HG03571 (cell line): ENCODE measurements around the gene TSSC4.

Source experiments
- ATAC-seq: cut with Tn5 transposase; IDR thresholded peaks from one replicate; pipeline ENCODE4 v1.9.1; 2021; ENCODE audit not compliant: unreplicated experiment

The TSSC4 gene

DNA sequence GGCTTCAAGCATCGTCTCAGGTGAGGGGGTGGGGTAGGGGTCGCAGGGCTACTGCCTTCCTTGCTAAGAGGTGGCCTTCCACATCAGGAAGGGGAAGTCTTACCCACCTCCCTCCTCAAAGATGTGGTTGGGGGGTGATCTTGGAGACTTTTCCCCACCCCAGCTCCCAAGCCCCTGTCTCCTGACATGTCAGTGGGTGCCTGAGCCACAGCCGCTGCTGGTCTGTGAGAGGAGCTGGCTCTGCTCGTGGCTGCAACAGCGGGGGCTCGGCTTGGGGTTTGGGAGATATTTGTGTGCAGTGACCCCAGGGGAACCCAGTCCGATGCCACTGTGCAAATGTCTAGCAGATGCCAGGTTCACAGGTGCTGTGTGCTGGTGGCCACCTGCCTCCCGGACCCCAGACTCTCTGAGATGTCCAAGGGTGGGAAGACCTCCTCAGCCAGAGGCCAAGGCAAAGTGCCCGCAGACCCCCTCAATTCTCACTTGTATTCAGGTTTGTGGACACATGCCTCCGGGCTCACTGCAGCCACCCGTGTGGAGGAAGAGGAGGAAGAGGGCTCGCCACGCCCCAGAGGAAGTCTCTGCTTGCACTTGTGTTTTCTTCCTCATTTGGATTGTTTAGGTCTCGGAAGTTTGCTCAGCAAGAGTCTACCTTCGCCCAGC lies 46.2 kb downstream of the TSSC4 start:
- ATAC-seq, result no peak

DNA sequence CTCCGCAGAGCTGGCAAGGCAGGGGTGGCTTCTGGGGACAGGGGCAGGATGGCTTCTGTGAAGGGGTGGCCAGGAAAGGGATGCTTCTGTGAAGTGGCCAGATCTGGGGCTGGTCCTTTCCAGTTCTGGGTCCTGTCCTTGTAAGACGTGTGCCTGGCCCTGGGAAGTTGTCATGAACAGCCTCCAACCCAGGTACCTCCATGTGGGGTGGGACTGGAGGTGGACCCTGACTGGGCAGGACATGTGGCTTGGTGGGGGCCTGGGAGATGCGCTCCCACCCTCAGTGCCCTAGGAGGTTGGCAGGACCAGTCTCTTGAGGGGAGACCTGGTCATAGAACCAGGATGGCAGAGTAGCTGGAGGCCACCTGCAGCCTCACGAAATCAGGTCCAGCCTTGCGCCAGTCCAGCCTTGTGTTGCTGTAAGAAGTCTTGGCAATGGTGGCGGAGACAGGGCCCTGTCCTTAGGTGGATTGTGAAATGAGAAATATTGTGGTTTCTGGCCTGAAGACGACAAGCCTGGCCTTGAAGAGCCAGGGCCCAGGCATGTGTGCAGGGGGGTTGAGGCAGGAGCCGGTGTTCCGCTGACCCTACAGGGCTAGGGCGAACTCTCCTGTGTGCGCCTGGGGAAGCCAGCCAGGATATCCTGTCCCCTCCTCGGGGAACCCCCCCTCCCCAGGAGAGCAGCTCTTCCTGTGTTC lies 46.9 kb downstream of the TSSC4 start:
- ATAC-seq, result no peak

DNA sequence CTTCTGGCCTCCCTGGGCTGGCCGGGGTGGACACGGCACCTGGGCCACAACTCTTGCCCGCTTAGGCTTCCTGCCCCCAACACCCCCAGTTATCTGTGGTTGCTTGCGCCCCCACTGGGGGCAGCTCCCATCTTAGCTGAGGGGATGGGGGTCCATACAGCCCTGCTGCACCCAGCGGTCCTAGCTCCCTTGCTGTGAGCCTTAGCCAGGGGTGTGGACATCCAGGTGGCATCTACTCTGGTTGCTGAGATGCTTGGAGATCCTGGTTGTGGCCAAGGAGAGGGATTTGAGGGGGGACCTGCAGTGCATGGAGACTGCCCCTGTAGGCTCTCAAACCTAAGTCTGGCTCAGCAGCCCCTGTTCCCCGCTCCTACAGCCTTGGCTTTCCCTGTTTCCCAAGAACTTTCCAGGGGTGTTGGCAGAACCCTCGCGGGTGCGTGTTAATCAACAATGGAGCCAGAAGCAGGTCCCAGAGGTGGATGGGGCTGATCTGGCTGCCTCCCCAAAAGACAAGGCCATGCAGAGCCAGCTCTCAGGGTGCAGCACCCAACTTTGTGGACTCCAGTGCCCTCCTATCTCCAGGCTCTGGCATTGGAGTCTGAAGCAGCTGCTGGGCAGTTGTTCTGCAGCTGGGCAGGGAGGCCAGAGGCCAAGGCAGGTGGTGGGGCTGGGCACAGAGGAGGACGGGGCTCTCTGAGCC lies 47.6 kb downstream of the TSSC4 start:
- ATAC-seq, result no peak

DNA sequence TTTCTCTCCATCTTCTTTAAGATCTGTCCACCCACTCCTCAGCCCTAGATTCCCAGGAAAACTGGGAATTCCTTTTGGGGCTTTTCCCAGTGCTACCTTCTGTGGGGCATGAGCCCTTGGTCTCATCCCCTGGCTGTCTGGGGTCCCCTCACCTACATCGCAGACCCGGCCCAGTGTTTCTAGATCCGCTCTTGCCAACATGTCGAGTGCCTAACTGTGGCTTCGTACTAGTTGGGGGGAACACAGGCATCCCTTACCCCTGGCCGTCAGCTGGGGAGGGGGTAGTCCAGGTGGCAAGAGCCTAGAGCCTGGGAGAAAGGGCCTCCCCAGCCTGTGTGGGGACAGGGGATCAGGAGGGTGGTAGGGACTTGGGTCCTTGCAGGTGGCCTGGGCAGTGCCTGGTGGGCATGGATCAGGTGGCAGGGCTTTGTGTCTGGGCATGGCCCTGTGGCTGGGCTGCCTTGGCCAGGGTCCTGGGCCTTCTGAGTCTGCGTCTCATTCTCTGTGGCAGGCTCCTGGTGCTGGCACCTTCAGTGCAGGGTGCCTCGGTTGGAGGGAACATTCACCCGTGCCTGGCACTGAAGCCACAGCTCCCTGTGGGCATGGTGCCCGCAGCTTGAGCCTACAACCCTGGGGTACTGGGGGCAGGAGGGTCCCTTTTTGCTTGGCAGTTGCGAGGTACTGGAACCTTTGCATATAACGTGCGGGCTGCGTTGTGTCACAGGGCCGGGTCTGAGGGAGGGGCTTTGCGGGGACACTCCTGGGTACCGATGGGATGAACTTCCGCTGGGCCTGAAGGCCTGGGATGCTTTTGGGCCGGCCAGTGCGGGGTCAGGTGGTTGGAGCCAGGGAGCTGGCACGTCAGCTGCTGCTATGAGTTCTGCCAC lies 48.4 kb downstream of the TSSC4 start:
- ATAC-seq, result no peak

DNA sequence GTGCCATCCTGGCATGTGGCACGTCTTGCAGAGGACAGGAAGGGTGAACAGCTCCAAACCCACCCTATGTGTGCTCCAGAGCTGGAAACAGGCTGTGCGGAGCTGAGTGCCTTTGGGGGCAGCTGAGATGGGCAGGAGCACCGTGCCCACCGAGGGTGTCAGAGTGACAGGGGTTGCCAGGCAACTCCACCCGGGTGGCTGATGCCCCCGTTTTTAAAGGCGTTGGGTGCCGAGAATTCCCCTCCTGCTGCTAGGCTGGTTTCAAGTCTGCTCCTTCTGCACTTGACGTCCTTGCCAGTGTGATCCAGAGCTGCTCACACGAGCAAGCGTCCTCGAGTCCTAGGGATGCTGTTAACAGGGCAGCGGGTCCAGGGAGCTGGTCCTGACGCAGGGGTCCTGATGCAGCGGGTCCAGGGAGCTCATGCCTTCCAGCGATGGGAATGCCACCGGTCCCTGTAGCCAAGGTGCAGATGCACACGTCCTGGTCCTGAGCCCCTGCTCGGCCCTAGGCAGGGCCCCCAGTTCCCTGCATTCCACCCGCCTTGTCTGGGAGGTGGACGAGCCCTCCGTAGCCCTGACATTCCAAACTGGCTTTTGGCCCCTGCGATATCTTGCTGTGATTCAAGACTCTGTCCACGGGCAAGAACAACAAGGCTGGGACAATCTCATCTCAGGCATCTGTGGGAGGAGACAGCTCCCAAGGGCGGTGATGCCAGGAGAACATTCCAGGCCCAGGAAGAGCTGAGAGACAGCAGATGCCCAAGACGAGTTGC lies 49.2 kb downstream of the TSSC4 start:
- no peak for ATAC-seq

DNA sequence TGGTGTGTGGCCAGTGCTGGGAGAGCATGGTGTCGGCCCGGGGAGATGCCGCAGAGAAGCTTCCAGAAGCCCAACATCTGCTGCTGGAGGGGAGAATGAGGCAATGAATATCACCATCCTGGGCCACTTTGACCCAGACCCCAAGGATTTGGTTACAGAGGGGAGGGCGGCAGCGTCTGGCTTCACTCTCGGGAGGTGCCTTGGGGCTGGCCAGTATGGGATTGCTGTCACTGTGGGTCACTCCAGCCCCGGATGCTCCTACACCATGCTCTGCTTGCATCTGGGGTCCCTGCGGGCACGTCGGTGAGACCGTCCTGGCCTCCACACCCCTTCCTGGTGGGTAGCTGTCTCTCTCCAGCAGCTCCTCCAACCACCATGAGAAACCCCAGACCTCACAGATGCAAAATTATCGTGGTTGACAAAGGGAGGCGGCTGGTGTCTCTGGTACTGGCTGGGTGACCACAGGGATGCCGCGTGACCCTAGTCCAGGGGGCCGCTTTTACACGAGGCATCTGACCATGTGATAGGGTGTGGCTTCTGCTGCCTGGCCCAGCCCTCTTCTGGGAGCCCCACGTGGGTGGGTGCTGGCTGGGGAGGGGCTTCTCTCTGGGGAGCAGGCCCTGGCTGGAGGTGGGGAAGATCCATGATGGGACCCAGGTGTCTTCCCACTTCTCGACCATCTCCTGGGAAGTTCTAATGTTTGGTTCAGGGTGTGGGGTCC lies 49.9 kb downstream of the TSSC4 start:
- ATAC-seq, result no peak

DNA sequence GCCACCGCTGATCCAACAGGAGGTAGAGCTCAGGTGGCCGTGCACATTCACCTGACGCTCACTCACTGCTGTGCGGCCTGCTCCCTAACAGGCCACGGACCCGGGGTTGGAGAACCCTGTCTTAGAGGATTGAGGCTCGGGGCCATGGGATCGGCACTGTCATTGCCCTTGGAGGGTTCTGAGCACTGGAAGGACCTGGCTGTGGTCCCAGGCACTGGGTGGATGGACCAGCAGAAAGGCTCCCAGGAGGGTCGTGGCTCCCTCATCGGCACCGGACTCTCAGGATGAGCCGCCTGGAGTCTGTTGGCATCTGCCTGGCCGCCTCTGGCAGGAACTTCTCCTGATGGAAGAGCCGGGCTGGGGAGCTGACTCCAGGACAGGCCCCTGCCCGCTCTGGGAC lies 50.8 kb downstream of the TSSC4 start:
- no peak for ATAC-seq

DNA sequence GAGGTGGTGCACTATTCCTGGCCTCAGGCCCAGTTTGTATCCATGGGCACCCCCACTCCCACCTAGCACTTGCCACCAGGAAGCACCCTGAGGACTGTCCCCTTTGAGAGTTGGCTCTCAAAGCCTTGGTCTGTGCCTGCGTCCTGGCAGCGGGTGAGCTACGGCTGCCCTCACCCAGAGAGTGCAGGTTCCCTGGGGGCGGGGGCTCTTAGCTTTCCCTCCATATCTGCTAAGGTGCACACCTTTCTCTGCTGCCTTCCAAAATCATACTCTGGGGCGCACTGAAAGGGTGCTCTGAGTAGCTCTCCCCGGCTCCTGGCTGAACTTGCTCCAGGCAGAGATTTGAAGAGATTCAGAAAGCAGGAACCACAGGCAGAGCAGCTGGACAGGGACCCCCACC lies 51.4 kb downstream of the TSSC4 start:
- ATAC-seq, result no peak

DNA sequence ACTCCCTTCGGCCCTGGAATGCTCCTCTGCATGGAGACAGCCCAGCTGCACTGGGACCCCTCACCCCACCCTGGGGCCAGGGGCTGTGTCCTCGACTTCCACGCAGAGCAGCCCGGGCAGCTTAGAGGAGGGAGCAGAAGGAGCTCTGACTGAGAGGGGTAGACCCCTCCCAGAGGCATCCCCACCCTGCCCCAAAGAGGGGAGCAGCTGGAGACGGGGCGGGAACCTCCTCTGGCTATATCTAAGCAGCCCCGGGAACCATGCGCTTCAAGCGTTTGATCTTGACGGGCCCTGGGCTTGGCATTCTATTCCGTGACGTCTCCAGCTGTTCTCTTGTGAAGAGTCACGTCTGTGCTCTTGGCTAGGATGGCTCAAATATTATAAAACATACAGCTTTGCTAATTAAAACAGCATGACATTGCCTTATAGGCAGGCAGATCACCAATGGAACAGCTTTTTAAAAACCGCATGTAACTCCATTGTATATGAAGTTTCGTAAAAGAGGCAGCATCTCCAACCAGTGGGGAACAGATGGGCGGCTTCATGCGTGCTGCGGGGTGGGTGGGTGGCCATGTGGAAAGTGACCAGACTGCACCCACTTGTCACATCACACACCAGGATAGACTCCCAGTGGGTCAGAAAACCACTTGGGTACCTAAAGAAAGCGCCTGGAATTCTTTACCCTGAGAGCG lies 51.9 kb downstream of the TSSC4 start:
- no peak for ATAC-seq

DNA sequence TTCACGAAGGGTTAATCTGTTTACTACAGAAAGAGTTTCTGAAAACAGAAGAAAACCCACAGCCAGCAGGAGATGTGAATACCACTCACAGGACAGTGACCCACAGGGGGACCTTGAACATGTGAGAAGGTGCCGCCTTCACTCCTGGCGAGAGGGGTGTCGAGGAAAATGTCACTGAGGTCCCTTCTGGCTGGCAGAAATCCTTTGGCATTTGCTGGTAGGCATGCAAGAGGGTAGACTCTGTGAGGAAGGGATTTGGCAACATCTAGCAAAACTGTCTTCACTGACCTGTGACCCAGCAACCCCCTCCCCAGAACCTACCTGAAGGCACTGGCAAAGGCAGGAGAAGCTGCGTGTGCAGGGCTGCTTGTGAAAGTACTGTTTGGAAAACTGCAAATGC lies 52.9 kb downstream of the TSSC4 start:
- ATAC-seq, result no peak
